Cardiac muscle cell (in vitro differentiated cells and primary cell): ENCODE results near the gene GRM4. TPM values are rescaled to one million over a fixed set of nuclear protein-coding genes. Genes with fewer than 3 reads are reported as not detected.

ENCODE experiments used
- DNase-seq, 2 donors: peaks; one replicate each; pipeline versions ENCODE4 v3.0.0 to v3.0.0-alpha.2; 2010 to 2017; ENCODE audit warnings: low read depth in 1 of 2, low spot score in 1 of 2
- H3K27ac ChIP-seq: fragments of 200-600 bp; sonication (generic); 2 replicates; pipeline ENCODE4 v1.5.1; 2016
- H3K27me3 ChIP-seq: fragments of 200-600 bp; sonication (generic); 2 replicates; pipeline ENCODE4 v1.6.0; 2016; ENCODE audit warnings: control low read depth
- H3K36me3 ChIP-seq: fragments of 200-600 bp; sonication (generic); 2 replicates; pipeline ENCODE4 v1.5.1; 2016; ENCODE audit warnings: control low read depth
- H3K4me1 ChIP-seq: fragments of 200-600 bp; sonication (generic); 2 replicates; pipeline ENCODE4 v1.8.1; 2017; ENCODE audit warnings: low read depth, mild to moderate bottlenecking, mixed run types
- H3K4me3 ChIP-seq: fragments of 200-600 bp; sonication (generic); 2 replicates; pipeline ENCODE4 v1.5.1; 2016; ENCODE audit warnings: mild to moderate bottlenecking
- H3K9me3 ChIP-seq: fragments of 200-600 bp; sonication (generic); 2 replicates; pipeline ENCODE4 v1.5.1; 2017; ENCODE audit warnings: low read depth, mild to moderate bottlenecking, control low read depth
- CTCF ChIP-seq: IDR thresholded peaks from 2 replicates; pipeline ENCODE4 v1.5.1; 2012; ENCODE audit warnings: low read depth, mild to moderate bottlenecking, low read length
- polyA plus RNA-seq: library from polyadenylated mRNA; unstranded; fragments of >200 nt; fragmentation: Nextera tagmentation; extraction: Ambion mirVana; gene quantifications from 2 replicates; pipeline ENCODE4 v1.2.1, GENCODE V29; 2016
- total RNA-seq: library from RNA; depleted of rRNA; stranded (reverse); fragments of >200 nt; gene quantifications from 2 replicates; pipeline ENCODE4 v1.2.3, GENCODE V29; 2016

GRM4 gene
- total and polyA plus RNA-seq, 2 experiments from 2014 or later, result 0.31 to 0.42 TPM

GRCh38 chr6:33999567-33999966, 146.3 kb downstream of the GRM4 start:
- no peaks in the 10 kb centered on the region for H3K4me1 ChIP-seq
- no peaks in the 10 kb centered on the region for H3K27me3 ChIP-seq
- no peak for TF ChIP-seq CTCF
- H3K9me3 ChIP-seq, result no peaks in the 10 kb centered on the region
- no peak for DNase-seq
- H3K4me3 ChIP-seq, result no peak overlapping the region
- H3K27ac ChIP-seq, result no peak overlapping the region
- H3K36me3 ChIP-seq, result no peaks in the 10 kb centered on the region

GRCh38 chr6:33998660-33999059, 147.2 kb downstream of the GRM4 start:
- Histone ChIP-seq H3K4me3 (no peak overlapping the region), H3K4me1 (no peaks in the 10 kb centered on the region), H3K9me3 (no peaks in the 10 kb centered on the region), H3K27ac (no peak overlapping the region), H3K36me3 (no peaks in the 10 kb centered on the region), H3K27me3 (no peaks in the 10 kb centered on the region)
- TF ChIP-seq CTCF, result no peak
- DNase-seq, result no peak

GRCh38 chr6:33997265-33997664, 148.6 kb downstream of the GRM4 start:
- no peaks in the 10 kb centered on the region for H3K27me3 ChIP-seq
- no peak overlapping the region for H3K4me3 ChIP-seq
- no peaks in the 10 kb centered on the region for H3K9me3 ChIP-seq
- no peaks in the 10 kb centered on the region for H3K4me1 ChIP-seq
- no peak overlapping the region for H3K27ac ChIP-seq
- no peak for DNase-seq
- no peaks in the 10 kb centered on the region for H3K36me3 ChIP-seq
- no peak for TF ChIP-seq CTCF

- H3K4me3 ChIP-seq, result no peak overlapping the region
- H3K9me3 ChIP-seq, result no peaks in the 10 kb centered on the region
- no peak overlapping the region for H3K27ac ChIP-seq
- H3K4me1 ChIP-seq, result no peaks in the 10 kb centered on the region
- TF ChIP-seq CTCF, result no peak
- H3K27me3 ChIP-seq, result no peaks in the 10 kb centered on the region
- DNase-seq, result no peak
- H3K36me3 ChIP-seq, result no peaks in the 10 kb centered on the region
Observed at GRCh38 chr6:33996120-33996475, 149.8 kb downstream of the GRM4 start.

GRCh38 chr6:33995309-33996119, 150.4 kb downstream of the GRM4 start:
- no peaks in the 10 kb centered on the region for H3K27me3 ChIP-seq
- TF ChIP-seq CTCF, result no peak
- no peak overlapping the region for H3K27ac ChIP-seq
- no peaks in the 10 kb centered on the region for H3K9me3 ChIP-seq
- H3K4me3 ChIP-seq, result no peak overlapping the region
- DNase-seq, result no peak
- H3K4me1 ChIP-seq, result no peaks in the 10 kb centered on the region
- no peaks in the 10 kb centered on the region for H3K36me3 ChIP-seq
